Subcutaneous adipose tissue (tissue), 4 donors: ENCODE measurements around the gene ELMO1. TPM values are rescaled to one million over a fixed set of nuclear protein-coding genes. Genes with fewer than 3 reads are reported as not detected.

Source experiments
- small RNA-seq: library from RNA; depleted of rRNA; stranded (forward); fragments of <200 nt; gene quantifications from one replicate; pipeline ENCODE3, GENCODE V24; 2016
- total RNA-seq, 4 donors: library from RNA; depleted of rRNA; stranded (reverse); fragments of >200 nt; gene quantifications; one replicate each; pipeline ENCODE4 v1.1.0, GENCODE V29; 2016
- TF ChIP-seq, protein P1 (sequence below): fragments of 450-650 bp; IDR thresholded peaks from one replicate; pipeline ENCODE4 v1.5.1; 2016; ENCODE audit warnings: low read depth, mild to moderate bottlenecking, control low read depth, antibody characterized with exemption, moderate library complexity

ELMO1 gene
- total RNA-seq, 4 donors from 2014 or later: 97.1 to 129 (median 126) TPM

DNA sequence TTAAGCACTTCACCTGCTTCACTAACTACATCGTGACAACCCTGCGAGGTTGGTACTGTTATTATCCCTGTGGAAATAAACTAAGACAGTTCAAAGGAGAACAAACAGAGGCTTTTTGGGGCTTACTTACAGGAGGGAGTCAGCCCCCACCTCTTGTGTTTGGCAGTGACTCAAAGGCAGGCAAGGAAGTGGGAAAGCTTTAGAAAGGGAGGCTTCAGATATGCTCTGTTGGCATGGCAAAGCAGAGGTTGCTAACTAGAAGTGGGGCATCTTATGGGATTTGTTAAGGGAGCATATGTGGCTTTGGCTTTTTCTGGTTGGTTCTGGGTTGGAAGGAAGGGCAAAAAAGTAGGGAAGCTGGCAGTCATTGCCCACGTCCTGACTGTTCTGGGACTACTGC, 639.6 kb downstream of the ELMO1 start:
- TF ChIP-seq, protein P1, sequence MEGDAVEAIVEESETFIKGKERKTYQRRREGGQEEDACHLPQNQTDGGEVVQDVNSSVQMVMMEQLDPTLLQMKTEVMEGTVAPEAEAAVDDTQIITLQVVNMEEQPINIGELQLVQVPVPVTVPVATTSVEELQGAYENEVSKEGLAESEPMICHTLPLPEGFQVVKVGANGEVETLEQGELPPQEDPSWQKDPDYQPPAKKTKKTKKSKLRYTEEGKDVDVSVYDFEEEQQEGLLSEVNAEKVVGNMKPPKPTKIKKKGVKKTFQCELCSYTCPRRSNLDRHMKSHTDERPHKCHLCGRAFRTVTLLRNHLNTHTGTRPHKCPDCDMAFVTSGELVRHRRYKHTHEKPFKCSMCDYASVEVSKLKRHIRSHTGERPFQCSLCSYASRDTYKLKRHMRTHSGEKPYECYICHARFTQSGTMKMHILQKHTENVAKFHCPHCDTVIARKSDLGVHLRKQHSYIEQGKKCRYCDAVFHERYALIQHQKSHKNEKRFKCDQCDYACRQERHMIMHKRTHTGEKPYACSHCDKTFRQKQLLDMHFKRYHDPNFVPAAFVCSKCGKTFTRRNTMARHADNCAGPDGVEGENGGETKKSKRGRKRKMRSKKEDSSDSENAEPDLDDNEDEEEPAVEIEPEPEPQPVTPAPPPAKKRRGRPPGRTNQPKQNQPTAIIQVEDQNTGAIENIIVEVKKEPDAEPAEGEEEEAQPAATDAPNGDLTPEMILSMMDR: no peak

DNA sequence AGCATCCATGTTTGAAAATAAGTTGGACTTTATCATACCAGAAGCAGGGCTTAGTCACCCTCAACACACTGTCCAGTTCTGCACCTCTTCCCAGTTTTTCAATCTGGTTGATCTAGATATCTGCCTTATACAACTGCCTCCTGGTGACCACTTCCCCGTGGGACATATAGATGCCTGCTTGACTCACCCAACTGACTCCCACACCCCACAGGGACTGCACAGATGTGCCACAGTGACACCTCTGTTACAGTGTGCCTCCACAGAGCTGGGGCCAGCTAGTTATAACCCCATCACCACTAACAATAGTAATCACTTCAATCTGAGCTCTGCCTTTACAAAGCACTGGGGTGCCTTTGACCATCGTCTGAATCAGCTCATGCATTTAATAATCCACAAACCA, 641.8 kb downstream of the ELMO1 start:
- TF ChIP-seq, protein P1: no peak

Small RNA genes within 50 kb of the gene (small RNA-seq; reads per million reads assigned to genes)
- gene MIR1200: not detected
- 0.49 reads per million for gene RF00019
- not detected for gene RF00432
- gene RNU6-565P: not detected

Other genes starting within 250 kb of the ELMO1 start
- gene GPR141, start 234.9 kb upstream of the ELMO1 start, total RNA-seq: 1 to 10 TPM in 2 of 4 donors, under 1 TPM in 1, not detected in 1; 0.57 to 1.2 (median 1.1) TPM